Karpas-422 (cell line): ENCODE data around the gene PTGES2. TPM values are rescaled to one million over a fixed set of nuclear protein-coding genes. Genes with fewer than 3 reads are reported as not detected.
A peak's percentile ranks its signal among the peaks of the same experiment; 100 is the strongest.
"Not testable (repeated sequence)": the region's sequence is repeated elsewhere in the genome, so short reads cannot be mapped to it uniquely, and the experiment has no call there.

Source experiments
- DNase-seq: peaks from one replicate; pipeline ENCODE4 v3.0.0-alpha.2; 2015
- H2AFZ ChIP-seq: fragments of 200-600 bp; sonication (generic); 2 replicates; pipeline ENCODE4 v1.6.1; 2014; ENCODE audit warnings: antibody characterized with exemption, low read length, mixed read lengths
- H3K27ac ChIP-seq: fragments of 200-600 bp; sonication (generic); 2 replicates; pipeline ENCODE4 v1.5.1; 2014; ENCODE audit warnings: mild to moderate bottlenecking, low read length, moderate library complexity
- H3K27me3 ChIP-seq: fragments of 200-600 bp; sonication (generic); 2 replicates; pipeline ENCODE4 v1.6.1; 2014; ENCODE audit warnings: low read length, mixed read lengths
- H3K36me3 ChIP-seq: fragments of 200-600 bp; sonication (generic); 2 replicates; pipeline ENCODE4 v1.6.1; 2014; ENCODE audit warnings: low read length, mixed read lengths; ENCODE audit not compliant: insufficient read depth
- H3K4me1 ChIP-seq: fragments of 200-600 bp; sonication (generic); 2 replicates; pipeline ENCODE4 v1.6.1; 2014; ENCODE audit warnings: mild to moderate bottlenecking, low read length, mixed read lengths
- H3K4me2 ChIP-seq: fragments of 200-600 bp; sonication (generic); 2 replicates; pipeline ENCODE4 v1.6.1; 2014; ENCODE audit warnings: low read length, low read depth, mild to moderate bottlenecking; ENCODE audit not compliant: poor library complexity, severe bottlenecking
- H3K4me3 ChIP-seq: fragments of 200-600 bp; sonication (generic); 2 replicates; pipeline ENCODE4 v1.5.1; 2014; ENCODE audit warnings: mild to moderate bottlenecking, antibody characterized with exemption, low read length, mixed read lengths
- H3K79me2 ChIP-seq: fragments of 200-600 bp; sonication (generic); 2 replicates; pipeline ENCODE4 v1.6.1; 2014; ENCODE audit warnings: mild to moderate bottlenecking, low read length, mixed read lengths
- H3K9ac ChIP-seq: fragments of 200-600 bp; sonication (generic); 2 replicates; pipeline ENCODE4 v1.6.0; 2014; ENCODE audit warnings: low read length
- H3K9me2 ChIP-seq: fragments of 200-600 bp; sonication (generic), shearing (Covaris generic); replicated peaks from 2 replicates; pipeline ENCODE4 v1.6.0; 2014; ENCODE audit warnings: mild to moderate bottlenecking, low read length, moderate library complexity; ENCODE audit not compliant: insufficient read depth
- H3K9me3 ChIP-seq: fragments of 300-700, 200-600 bp; sonication (generic); 2 replicates; pipeline ENCODE4 v1.6.1; 2014; ENCODE audit warnings: low read length, mixed read lengths
- H4K20me1 ChIP-seq: fragments of 200-600 bp; sonication (generic); 2 replicates; pipeline ENCODE4 v1.6.1; 2014; ENCODE audit warnings: mild to moderate bottlenecking, antibody characterized with exemption, low read length, low read depth; ENCODE audit not compliant: insufficient read depth
- total RNA-seq: library from RNA; depleted of rRNA; stranded (reverse); fragments of >200 nt; shearing (Covaris generic); gene quantifications from 2 replicates; pipeline ENCODE4 v1.2.3, GENCODE V29; 2014; ENCODE audit warnings: low replicate concordance

The PTGES2 gene
- total RNA-seq, 1 experiment from 2014 or later = 68.4 TPM

DNA sequence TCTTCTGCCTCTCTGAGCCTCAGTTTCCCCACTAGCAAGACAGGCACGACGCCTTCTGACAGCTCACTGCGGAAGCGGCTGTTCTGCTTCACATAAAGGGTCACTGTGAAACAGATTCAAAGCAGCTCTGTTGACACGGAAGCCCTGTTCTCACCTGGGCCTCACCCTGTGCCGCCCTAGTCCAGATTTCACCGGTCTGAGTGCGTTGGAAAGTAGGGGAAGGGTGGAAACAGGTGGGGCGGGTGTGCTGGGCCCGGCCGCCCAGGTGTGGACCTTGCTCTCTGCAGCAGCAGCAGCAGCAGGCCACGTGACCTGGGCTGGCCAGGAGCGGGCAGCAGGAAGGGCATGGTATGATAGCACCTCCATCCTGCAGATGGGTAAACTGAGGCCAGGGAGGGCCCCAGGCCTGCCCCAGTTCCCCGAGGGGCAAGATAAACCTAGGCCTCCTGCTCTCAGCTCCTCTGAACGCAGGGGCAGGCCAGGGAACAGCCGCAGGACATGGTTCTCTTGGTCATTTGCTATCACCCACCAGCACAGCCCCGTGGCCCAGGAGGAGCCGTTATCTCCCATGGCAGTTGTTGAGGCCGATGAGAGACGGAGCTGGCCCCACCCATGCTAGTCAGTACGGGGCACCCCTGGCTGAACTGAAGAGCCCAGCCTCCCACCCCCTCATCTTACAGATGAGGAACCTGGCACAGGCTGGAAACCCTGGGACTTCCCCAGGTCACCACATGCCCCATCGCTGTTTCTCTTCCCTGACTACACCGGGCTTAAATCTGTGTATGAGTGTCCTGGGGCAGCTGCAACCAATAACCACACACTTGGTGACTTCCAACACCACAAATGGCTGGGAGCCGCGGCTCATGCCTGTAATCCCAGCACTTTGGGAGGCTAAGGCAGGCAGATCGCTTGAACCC is 12.1 kb downstream of the PTGES2 start:
- Histone ChIP-seq H3K79me2 (no peaks in the 10 kb centered on the region), H3K27ac (no peak overlapping the region), H3K27me3 (no peaks in the 10 kb centered on the region), H4K20me1 (no peaks in the 10 kb centered on the region), H3K4me1 (0 out of 2 replicates have a peak, but pooled peaks cover 2% of the 10 kb centered on the region), H3K9ac (no peak overlapping the region), H3K36me3 (peaks cover 13% of the 10 kb centered on the region), H3K4me3 (no peak overlapping the region), H3K9me2 (no peaks in the 10 kb centered on the region), H2AFZ (no peak overlapping the region), H3K9me3 (no peaks in the 10 kb centered on the region), H3K4me2 (no peak overlapping the region)
- no peak for DNase-seq

DNA sequence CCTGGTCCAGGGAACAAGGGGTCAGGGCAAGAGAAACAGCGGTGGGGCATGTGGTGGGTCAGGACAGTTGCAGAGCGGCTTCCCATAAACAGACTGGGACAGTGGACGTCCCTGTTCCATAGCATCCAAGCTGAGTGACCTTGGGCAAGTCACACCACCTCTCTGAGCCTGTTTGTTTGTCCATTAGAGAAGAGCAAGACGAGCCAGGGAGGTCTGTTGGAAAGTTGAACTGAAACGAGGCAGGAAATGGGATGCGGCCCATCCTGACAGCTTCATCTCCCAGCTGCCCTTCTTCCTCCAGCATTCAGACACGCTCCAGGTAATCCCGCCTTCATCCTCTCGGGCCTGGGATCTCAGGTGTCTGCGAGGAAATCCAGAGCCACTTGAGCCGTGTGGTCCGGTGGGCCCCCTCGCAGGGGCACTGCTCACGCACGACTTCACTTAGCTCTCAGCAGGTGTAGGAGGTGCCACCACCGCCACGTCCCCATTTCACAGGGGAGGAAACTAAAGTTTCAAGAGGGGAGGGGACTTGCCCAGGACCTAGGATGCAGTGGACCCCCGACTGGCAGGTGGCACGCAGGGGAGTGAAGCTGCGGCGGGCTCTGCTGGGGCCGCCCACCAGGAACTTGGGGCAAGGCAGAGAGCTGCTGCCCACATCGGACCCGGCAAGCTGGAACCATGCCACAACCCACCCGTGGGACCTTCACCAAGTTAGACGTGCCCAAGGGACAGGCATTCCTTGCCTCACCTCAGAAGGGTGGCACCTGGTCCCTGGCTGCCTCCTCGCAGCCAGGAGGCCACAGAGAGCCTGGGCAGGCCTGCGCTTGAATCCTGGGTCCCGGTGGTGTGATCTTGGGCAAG is 13.0 kb downstream of the PTGES2 start:
- Histone ChIP-seq H3K4me3 (no peak overlapping the region), H3K9me2 (no peaks in the 10 kb centered on the region), H3K4me1 (0 out of 2 replicates have a peak, but pooled peaks cover 2% of the 10 kb centered on the region), H2AFZ (no peak overlapping the region), H3K9me3 (no peaks in the 10 kb centered on the region), H4K20me1 (no peaks in the 10 kb centered on the region), H3K4me2 (no peak overlapping the region), H3K9ac (no peak overlapping the region), H3K36me3 (peaks cover 13% of the 10 kb centered on the region), H3K27ac (no peak overlapping the region), H3K79me2 (no peaks in the 10 kb centered on the region), H3K27me3 (no peaks in the 10 kb centered on the region)
- peak; percentile 38 for DNase-seq

DNA sequence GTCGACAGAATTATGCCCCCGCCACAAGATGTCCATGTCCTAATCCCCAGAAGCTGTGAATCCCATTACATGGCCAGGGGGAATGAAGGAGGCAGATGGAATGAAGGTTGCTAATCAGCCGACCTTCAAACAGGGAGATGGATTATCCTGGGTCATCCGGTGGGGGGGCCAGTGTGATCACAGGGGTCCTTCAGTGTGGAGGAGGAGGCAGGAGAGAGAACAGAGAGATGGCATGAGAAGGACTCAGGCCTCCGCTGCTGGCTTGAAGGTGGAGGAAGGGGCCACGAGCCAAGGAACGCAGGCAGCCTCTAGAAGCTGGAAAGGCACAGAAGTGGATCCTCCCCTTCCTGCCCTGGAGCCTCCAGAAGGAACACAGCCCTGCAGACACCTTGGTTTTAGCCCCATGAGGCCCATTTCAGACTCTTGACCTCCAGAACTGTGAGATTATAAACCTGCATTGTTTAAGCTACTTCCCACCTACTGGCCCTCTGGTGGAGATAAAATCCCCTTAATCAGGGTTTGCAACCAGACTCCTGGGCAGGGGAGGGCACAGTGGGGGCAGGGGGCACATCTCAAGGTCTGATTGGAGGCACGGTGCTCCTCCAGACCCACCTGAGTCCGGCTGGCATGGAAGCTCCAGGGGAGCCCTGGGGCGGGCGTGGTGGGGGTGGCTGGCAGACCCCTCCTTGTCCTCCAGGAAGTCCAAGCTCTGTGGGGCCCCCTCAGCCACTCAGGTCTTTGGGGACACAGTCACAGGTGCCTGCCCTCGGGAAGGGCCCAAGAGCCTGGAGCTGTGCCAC is 13.8 kb downstream of the PTGES2 start:
- Histone ChIP-seq H3K79me2 (no peaks in the 10 kb centered on the region), H3K9ac (no peak overlapping the region), H3K9me3 (no peaks in the 10 kb centered on the region), H4K20me1 (no peaks in the 10 kb centered on the region), H3K36me3 (peaks cover 17% of the 10 kb centered on the region), H3K4me3 (no peak overlapping the region), H2AFZ (no peak overlapping the region), H3K4me2 (no peak overlapping the region), H3K27ac (no peak overlapping the region), H3K9me2 (no peaks in the 10 kb centered on the region), H3K4me1 (0 out of 2 replicates have a peak, but pooled peaks cover 2% of the 10 kb centered on the region), H3K27me3 (no peaks in the 10 kb centered on the region)
- DNase-seq = peak; percentile 44

DNA sequence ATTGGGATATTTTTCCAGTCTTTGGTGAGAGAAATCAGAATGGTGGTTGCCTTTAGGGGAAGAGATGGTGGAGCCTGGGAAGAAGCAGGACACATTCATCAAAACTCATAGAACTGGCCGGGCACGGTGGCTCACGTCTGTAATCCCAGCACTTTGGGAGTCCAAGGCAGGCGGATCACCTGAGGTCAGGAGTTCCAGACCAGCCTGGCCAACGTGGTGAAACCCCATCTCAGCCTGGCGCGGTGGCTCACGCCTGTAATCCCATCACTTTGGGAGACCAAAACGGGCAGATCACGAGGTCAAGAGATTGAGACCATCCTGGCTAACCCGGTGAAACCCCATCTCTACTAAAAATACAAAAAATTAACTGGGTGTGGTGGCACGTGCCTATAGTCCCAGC is 15.8 kb downstream of the PTGES2 start:
- H3K9ac ChIP-seq, H3K79me2 ChIP-seq, H3K4me2 ChIP-seq, H3K27ac ChIP-seq, H4K20me1 ChIP-seq, H3K27me3 ChIP-seq, H3K9me2 ChIP-seq, H3K9me3 ChIP-seq, H3K4me1 ChIP-seq, H2AFZ ChIP-seq, DNase-seq, H3K4me3 ChIP-seq: not testable (repeated sequence)
- peaks cover 21% of the 10 kb centered on the region for H3K36me3 ChIP-seq

DNA sequence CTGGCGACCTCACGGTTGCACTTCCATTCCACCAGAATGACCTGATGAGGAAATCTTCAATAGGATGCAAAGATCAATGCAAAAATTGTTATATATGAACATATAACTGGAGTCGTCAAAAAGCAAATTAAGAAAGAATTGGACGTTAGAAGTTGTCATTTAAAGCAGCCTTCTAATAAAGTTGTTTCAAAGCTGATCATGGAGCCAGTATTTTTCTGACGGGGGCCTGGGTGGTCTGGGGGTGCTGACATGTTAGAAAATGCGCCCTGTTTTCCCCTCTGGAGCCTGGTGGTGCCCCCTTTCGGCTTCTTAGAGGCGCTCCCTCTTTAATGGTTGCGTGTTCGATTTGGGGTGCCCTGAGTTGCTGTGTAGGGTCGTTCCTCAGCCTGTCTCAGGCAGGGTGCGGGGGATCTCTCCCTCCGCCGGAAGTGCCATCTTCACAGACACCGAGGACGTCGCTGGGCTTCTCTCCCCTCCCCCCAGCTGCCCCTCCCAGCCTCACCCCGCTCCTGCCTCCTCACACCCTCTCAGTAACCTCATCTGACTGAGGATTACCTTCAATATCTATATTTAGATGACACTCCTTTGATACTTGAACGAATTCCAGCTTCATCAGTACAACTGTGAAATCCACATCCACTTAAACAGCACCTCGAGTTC is 18.3 kb downstream of the PTGES2 start:
- no peak overlapping the region for H2AFZ ChIP-seq
- H3K9me3 ChIP-seq = no peaks in the 10 kb centered on the region
- no peaks in the 10 kb centered on the region for H3K9me2 ChIP-seq
- H3K4me3 ChIP-seq = no peak overlapping the region
- H3K9ac ChIP-seq = no peak overlapping the region
- H3K27me3 ChIP-seq = no peaks in the 10 kb centered on the region
- no peak overlapping the region for H3K4me2 ChIP-seq
- H3K79me2 ChIP-seq = no peaks in the 10 kb centered on the region
- peaks cover 13% of the 10 kb centered on the region for H3K36me3 ChIP-seq
- H4K20me1 ChIP-seq = 0 out of 2 replicates have a peak, but pooled peaks cover 6% of the 10 kb centered on the region
- no peak overlapping the region for H3K27ac ChIP-seq
- no peak for DNase-seq
- no peaks in the 10 kb centered on the region for H3K4me1 ChIP-seq

DNA sequence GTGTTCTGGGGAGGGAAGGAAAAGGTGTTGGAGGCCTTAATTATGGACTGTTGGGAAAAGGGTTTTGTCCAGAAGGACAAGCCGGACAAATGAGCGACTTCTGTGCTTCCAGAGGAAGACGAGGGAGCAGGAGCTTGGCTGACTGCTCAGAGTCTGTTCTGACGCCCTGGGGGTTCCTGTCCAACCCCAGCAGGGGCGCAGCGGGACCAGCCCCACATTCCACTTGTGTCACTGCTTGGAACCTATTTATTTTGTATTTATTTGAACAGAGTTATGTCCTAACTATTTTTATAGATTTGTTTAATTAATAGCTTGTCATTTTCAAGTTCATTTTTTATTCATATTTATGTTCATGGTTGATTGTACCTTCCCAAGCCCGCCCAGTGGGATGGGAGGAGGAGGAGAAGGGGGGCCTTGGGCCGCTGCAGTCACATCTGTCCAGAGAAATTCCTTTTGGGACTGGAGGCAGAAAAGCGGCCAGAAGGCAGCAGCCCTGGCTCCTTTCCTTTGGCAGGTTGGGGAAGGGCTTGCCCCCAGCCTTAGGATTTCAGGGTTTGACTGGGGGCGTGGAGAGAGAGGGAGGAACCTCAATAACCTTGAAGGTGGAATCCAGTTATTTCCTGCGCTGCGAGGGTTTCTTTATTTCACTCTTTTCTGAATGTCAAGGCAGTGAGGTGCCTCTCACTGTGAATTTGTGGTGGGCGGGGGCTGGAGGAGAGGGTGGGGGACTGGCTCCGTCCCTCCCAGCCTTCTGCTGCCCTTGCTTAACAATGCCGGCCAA is 19.1 kb downstream of the PTGES2 start:
- Histone ChIP-seq H3K4me1 (no peaks in the 10 kb centered on the region), H3K36me3 (peaks cover 11% of the 10 kb centered on the region), H3K79me2 (no peaks in the 10 kb centered on the region), H3K9ac (no peak overlapping the region), H3K4me3 (no peak overlapping the region), H3K4me2 (no peak overlapping the region), H3K9me2 (no peaks in the 10 kb centered on the region), H4K20me1 (0 out of 2 replicates have a peak, but pooled peaks cover 6% of the 10 kb centered on the region), H3K27me3 (no peaks in the 10 kb centered on the region), H2AFZ (no peak overlapping the region), H3K9me3 (no peaks in the 10 kb centered on the region), H3K27ac (no peak overlapping the region)
- no peak for DNase-seq
